GM19395 (cell line): ENCODE measurements around the gene SELP.

ENCODE experiments used
- ATAC-seq: cut with Tn5 transposase; IDR thresholded peaks from one replicate; pipeline ENCODE4 v1.9.1; 2021; ENCODE audit warnings: mild to moderate bottlenecking, moderate library complexity; ENCODE audit not compliant: unreplicated experiment

Gene SELP

GRCh38 chr1:169577981-169578738 lies 51.8 kb downstream of the SELP start:
- no peak for ATAC-seq

- ATAC-seq: no peak
Observed at GRCh38 chr1:169576935-169577331, 53.0 kb downstream of the SELP start.

GRCh38 chr1:169576241-169576934 lies 53.5 kb downstream of the SELP start:
- ATAC-seq: no peak

GRCh38 chr1:169574336-169574735 lies 55.6 kb downstream of the SELP start:
- ATAC-seq: no peak

GRCh38 chr1:169572187-169572586 lies 57.7 kb downstream of the SELP start:
- no peak for ATAC-seq

- no peak for ATAC-seq
Observed at GRCh38 chr1:169571450-169571849, 58.5 kb downstream of the SELP start.

GRCh38 chr1:169570172-169570574 lies 59.8 kb downstream of the SELP start:
- ATAC-seq: no peak

GRCh38 chr1:169568497-169568896 lies 61.4 kb downstream of the SELP start:
- no peak for ATAC-seq

- no peak for ATAC-seq
Observed at GRCh38 chr1:169565335-169566271, 64.3 kb downstream of the SELP start.

GRCh38 chr1:169563650-169564049 lies 66.3 kb downstream of the SELP start:
- no peak for ATAC-seq

- no peak for ATAC-seq
Observed at GRCh38 chr1:169563019-169563615, 66.8 kb downstream of the SELP start.

GRCh38 chr1:169561692-169562091 lies 68.2 kb downstream of the SELP start:
- ATAC-seq: no peak

- ATAC-seq: no peak
Observed at GRCh38 chr1:169557131-169557530, 72.8 kb downstream of the SELP start.

- peak; percentile 61 for ATAC-seq
Observed at GRCh38 chr1:169550294-169550693, 79.6 kb downstream of the SELP start.

- ATAC-seq: no peak
Observed at GRCh38 chr1:169548282-169548681, 81.6 kb downstream of the SELP start.

GRCh38 chr1:169546087-169546995 lies 83.6 kb downstream of the SELP start:
- ATAC-seq: peak; percentile 87

GRCh38 chr1:169545472-169545871 lies 84.5 kb downstream of the SELP start:
- no peak for ATAC-seq

GRCh38 chr1:169538998-169539871 lies 90.7 kb downstream of the SELP start:
- no peak for ATAC-seq
